OCI-LY1 (cell line): ENCODE results near the gene RTP2.

Experiments used
- H2AFZ ChIP-seq: fragments of 200-600 bp; sonication (generic), shearing (Covaris generic); 2 replicates; pipeline ENCODE4 v1.6.0; 2014; ENCODE audit warnings: antibody characterized with exemption, mild to moderate bottlenecking, low read length
- H3F3A ChIP-seq: fragments of 200-600 bp; sonication (generic), shearing (Covaris generic); 2 replicates; pipeline ENCODE4 v1.6.0; 2014; ENCODE audit warnings: mild to moderate bottlenecking, antibody characterized with exemption, low read length, moderate library complexity; ENCODE audit not compliant: insufficient read depth
- H3K27ac ChIP-seq: fragments of 200-600 bp; sonication (generic); 2 replicates; pipeline ENCODE4 v1.5.1; 2014; ENCODE audit warnings: low read length, mixed run types, mild to moderate bottlenecking, low read depth; ENCODE audit not compliant: poor library complexity, severe bottlenecking
- H3K27me3 ChIP-seq: fragments of 200-600 bp; sonication (generic); 2 replicates; pipeline ENCODE4 v1.6.0; 2014; ENCODE audit warnings: antibody characterized with exemption, mild to moderate bottlenecking, low read length, moderate library complexity; ENCODE audit not compliant: insufficient read depth
- H3K36me3 ChIP-seq: fragments of 200-600 bp; sonication (generic); 2 replicates; pipeline ENCODE4 v1.6.1; 2014; ENCODE audit warnings: mild to moderate bottlenecking, antibody characterized with exemption, low read length, moderate library complexity, mixed read lengths; ENCODE audit not compliant: insufficient read depth
- H3K4me1 ChIP-seq: fragments of 200-600 bp; sonication (generic); 2 replicates; pipeline ENCODE4 v1.5.1; 2014; ENCODE audit warnings: mild to moderate bottlenecking, low read length, moderate library complexity; ENCODE audit not compliant: insufficient read depth, severe bottlenecking
- H3K4me2 ChIP-seq: fragments of 200-600 bp; sonication (generic), shearing (Covaris generic); 2 replicates; pipeline ENCODE4 v1.6.1; 2014; ENCODE audit warnings: low read length
- H3K4me3 ChIP-seq: fragments of 200-600 bp; sonication (generic); 2 replicates; pipeline ENCODE4 v1.5.1; 2014; ENCODE audit warnings: low read length, low read depth, mild to moderate bottlenecking, mixed read lengths; ENCODE audit not compliant: poor library complexity, severe bottlenecking
- H3K79me2 ChIP-seq: fragments of 200-600 bp; shearing (Covaris generic); 2 replicates; pipeline ENCODE4 v1.6.1; 2016; ENCODE audit warnings: mixed run types, low read length, mixed read lengths; ENCODE audit not compliant: insufficient read depth
- H3K9ac ChIP-seq: fragments of 200-600 bp; sonication (generic), shearing (Covaris generic); 2 replicates; pipeline ENCODE4 v1.6.1; 2014; ENCODE audit warnings: mild to moderate bottlenecking, low read length, mixed read lengths
- H3K9me2 ChIP-seq: fragments of 200-600 bp; sonication (generic), shearing (Covaris generic); 2 replicates; pipeline ENCODE4 v1.6.1; 2014; ENCODE audit warnings: low read depth, mild to moderate bottlenecking, low read length, mixed read lengths
- H3K9me3 ChIP-seq: fragments of 200-600 bp; shearing (Covaris generic); 2 replicates; pipeline ENCODE4 v1.6.1; 2014; ENCODE audit warnings: low read length, mixed read lengths
- H4K20me1 ChIP-seq: fragments of 200-600 bp; sonication (generic), shearing (Covaris generic); 2 replicates; pipeline ENCODE4 v1.6.0; 2016; ENCODE audit warnings: mild to moderate bottlenecking, low read length; ENCODE audit not compliant: insufficient read depth
- EZH2 ChIP-seq: fragments of 200-600 bp; sonication (generic), shearing (Covaris generic); IDR thresholded peaks from 2 replicates; pipeline ENCODE4 v1.8.0; 2017; ENCODE audit warnings: borderline replicate concordance, mixed run types, mild to moderate bottlenecking, antibody characterized with exemption, low read length, moderate library complexity, mixed read lengths
- TF ChIP-seq, protein P1 (sequence below): fragments of 200-600 bp; sonication (generic), shearing (Covaris generic); IDR thresholded peaks from 2 replicates; pipeline ENCODE4 v1.5.1; 2017; ENCODE audit warnings: mild to moderate bottlenecking, antibody characterized with exemption, low read length, moderate library complexity, mixed read lengths

RTP2 gene

DNA sequence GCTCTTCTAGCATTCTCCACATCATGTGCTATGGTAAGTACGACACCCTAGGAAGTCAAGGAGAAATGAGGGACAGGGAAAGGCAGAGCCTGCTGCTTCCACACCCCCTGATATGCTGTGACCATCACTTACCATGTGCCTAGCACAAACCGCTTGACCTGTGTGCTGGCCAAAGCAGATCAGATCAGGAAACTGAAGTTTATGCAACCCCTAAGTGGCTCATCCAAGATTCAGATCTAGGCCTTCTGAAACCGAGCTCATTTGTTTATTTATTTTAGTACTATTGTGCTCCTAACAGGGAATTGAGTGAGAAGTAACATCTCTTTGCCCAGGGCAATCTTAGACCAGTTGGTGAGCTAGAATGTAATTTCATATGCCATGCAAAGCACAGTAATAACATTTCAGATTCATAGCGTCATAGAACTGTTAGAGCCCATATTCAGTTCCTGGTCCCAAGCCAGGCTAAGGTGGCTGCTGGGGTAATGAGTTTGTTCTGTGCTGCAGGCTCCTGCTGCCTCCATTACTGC lies at the start of gene RTP2:
Gene RTP2 (minus strand): TSS at position 51 of the 527 bp plus-strand sequence. CDS start 429 bp downstream, outside the sequence.
- no peaks in the 10 kb centered on the region for H3K9me2 ChIP-seq
- no peaks in the 10 kb centered on the region for H3F3A ChIP-seq
- H3K4me3 ChIP-seq = no peak within 1 kb of the TSS
- no peaks in the 10 kb centered on the region for H3K36me3 ChIP-seq
- H3K27me3 ChIP-seq = 0 out of 2 replicates have a peak, but pooled peaks cover 9% of the 10 kb centered on the region
- H3K79me2 ChIP-seq = no peaks in the 10 kb centered on the region
- no peak within 1 kb of the TSS for H3K4me2 ChIP-seq
- TF ChIP-seq, protein P1, sequence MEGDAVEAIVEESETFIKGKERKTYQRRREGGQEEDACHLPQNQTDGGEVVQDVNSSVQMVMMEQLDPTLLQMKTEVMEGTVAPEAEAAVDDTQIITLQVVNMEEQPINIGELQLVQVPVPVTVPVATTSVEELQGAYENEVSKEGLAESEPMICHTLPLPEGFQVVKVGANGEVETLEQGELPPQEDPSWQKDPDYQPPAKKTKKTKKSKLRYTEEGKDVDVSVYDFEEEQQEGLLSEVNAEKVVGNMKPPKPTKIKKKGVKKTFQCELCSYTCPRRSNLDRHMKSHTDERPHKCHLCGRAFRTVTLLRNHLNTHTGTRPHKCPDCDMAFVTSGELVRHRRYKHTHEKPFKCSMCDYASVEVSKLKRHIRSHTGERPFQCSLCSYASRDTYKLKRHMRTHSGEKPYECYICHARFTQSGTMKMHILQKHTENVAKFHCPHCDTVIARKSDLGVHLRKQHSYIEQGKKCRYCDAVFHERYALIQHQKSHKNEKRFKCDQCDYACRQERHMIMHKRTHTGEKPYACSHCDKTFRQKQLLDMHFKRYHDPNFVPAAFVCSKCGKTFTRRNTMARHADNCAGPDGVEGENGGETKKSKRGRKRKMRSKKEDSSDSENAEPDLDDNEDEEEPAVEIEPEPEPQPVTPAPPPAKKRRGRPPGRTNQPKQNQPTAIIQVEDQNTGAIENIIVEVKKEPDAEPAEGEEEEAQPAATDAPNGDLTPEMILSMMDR = no peak
- TF ChIP-seq EZH2 = no peak
- no peaks in the 10 kb centered on the region for H3K9me3 ChIP-seq
- H2AFZ ChIP-seq = no peak within 1 kb of the TSS
- no peaks in the 10 kb centered on the region for H3K4me1 ChIP-seq
- H3K9ac ChIP-seq = no peak within 1 kb of the TSS
- H3K27ac ChIP-seq = no peak within 1 kb of the TSS
- no peaks in the 10 kb centered on the region for H4K20me1 ChIP-seq

- Histone ChIP-seq H3K36me3 (no peaks in the 10 kb centered on the region), H3K9me2 (no peaks in the 10 kb centered on the region), H3K9ac (peak overlapping the region; percentile 53), H3K27ac (peak overlapping the region; percentile 93), H3K27me3 (no peaks in the 10 kb centered on the region), H3K4me2 (peak overlapping the region; percentile 83), H3F3A (peaks cover 15% of the 10 kb centered on the region; the same call in 1 of the 2 replicates), H3K4me1 (peaks cover 58% of the 10 kb centered on the region), H3K9me3 (no peaks in the 10 kb centered on the region), H2AFZ (no peak overlapping the region), H3K79me2 (peaks cover 7% of the 10 kb centered on the region), H4K20me1 (no peaks in the 10 kb centered on the region), H3K4me3 (peak overlapping the region; percentile 44)
- no peak for TF ChIP-seq EZH2
- TF ChIP-seq, protein P1 = no peak
These were observed 48.3 kb upstream of the RTP2 start for GRCh38 chr3:187750513-187751123.

DNA sequence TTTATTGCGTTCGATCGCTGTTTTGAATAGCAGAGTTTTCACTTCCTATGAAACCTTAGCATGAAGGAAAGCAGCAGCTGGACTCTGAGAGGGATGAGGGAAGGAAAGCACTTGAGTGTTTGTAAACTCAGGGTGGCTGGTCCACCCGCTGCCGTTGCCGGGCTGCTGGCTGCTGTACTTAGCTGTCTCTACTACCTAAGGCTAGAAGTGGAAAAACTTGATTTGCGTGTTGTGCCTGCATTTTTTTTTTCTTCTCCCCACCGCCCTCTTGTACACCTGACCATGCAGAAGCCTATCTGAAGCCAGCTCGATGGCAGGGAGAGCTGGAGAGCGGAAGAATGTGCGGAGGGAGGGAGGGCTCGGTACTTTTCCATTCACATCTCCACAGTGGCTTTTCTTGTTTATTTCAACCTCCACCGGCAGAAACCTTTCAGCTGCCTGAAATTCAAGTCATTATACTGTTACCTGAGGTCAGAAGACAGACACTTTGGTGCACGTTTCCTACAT lies 47.7 kb upstream of the RTP2 start:
- H3K9me2 ChIP-seq = no peaks in the 10 kb centered on the region
- no peaks in the 10 kb centered on the region for H3K36me3 ChIP-seq
- TF ChIP-seq, protein P1 = no peak
- H4K20me1 ChIP-seq = no peaks in the 10 kb centered on the region
- peak overlapping the region; percentile 44 for H3K4me3 ChIP-seq
- H3F3A ChIP-seq = peaks cover 15% of the 10 kb centered on the region; the same call in 1 of the 2 replicates
- peak overlapping the region; percentile 83 for H3K4me2 ChIP-seq
- H3K27ac ChIP-seq = peak overlapping the region; percentile 93
- H3K9me3 ChIP-seq = no peaks in the 10 kb centered on the region
- peaks cover 13% of the 10 kb centered on the region for H3K79me2 ChIP-seq
- peak overlapping the region; percentile 53 for H3K9ac ChIP-seq
- peaks cover 58% of the 10 kb centered on the region for H3K4me1 ChIP-seq
- H3K27me3 ChIP-seq = no peaks in the 10 kb centered on the region
- no peak overlapping the region for H2AFZ ChIP-seq
